Peyer's patch (tissue), 4 donors: ENCODE results near the gene RPLP2.

Source experiments
- POLR2A ChIP-seq, 2 donors: fragments of 450-650 bp; IDR thresholded peaks; one replicate each; pipeline ENCODE4 v1.5.1; 2017; ENCODE audit warnings: antibody characterized with exemption in 2 of 2, mild to moderate bottlenecking in 2 of 2, moderate library complexity in 2 of 2
- TF ChIP-seq, protein P1 (sequence below), 6 experiments: fragments of 450-650 bp in 4 of 6; fragments of 200-600 bp in 2 of 6; sonication (generic) in 1 of 6; IDR thresholded peaks; one replicate each; pipeline ENCODE4 v1.5.1; 2017 to 2019; ENCODE audit warnings: antibody characterized with exemption in 6 of 6, mild to moderate bottlenecking in 3 of 6, moderate library complexity in 1 of 6

DNA sequence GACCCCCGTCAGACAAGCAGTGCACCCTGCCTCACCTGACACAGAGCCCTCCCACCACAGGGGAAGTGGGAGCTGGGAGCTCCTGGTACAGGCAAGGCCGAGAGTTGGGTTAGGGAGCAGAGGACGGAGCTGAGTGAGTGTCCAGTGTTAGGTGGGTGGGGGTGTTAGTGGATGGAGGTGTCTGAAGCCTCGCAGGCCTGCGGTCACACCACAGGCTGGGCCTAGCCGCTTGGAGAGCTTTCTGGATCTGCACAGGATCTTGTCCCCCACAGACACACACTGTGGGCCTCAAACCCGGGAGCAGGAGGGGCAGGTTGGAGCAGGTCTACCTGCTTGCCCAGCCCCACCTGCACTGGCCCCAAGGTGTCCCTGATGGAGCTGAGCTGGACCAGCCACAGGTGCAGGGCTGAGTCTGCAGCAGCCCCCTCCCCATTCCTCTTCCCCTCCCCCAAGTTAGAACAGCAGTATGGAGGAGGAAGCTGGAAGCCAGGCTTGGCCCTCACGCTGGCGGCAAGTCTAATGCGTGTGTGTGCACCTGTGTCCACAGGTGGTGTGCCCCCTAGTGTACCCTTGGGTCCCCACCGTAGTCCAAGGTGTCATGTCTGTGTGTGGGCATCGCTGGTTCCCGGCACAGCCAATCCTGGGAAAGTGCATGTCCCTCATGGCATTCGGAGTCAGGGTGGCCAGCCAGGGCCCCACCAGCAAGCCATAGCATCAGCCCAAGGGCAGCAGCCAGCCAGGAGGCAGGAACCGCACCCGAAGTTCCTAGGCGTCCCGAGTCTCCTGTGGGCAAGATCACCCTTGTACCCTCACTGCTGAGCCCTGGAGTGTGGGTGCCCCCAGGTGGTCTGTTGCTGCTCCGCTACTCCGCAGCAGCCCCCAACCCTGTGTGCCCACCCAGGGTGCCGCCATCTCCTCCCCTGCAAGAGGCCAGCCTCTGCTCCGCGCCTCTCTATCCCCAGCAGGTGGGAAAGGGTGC is 30.5 kb upstream of the RPLP2 start:
- TF ChIP-seq, protein P1, sequence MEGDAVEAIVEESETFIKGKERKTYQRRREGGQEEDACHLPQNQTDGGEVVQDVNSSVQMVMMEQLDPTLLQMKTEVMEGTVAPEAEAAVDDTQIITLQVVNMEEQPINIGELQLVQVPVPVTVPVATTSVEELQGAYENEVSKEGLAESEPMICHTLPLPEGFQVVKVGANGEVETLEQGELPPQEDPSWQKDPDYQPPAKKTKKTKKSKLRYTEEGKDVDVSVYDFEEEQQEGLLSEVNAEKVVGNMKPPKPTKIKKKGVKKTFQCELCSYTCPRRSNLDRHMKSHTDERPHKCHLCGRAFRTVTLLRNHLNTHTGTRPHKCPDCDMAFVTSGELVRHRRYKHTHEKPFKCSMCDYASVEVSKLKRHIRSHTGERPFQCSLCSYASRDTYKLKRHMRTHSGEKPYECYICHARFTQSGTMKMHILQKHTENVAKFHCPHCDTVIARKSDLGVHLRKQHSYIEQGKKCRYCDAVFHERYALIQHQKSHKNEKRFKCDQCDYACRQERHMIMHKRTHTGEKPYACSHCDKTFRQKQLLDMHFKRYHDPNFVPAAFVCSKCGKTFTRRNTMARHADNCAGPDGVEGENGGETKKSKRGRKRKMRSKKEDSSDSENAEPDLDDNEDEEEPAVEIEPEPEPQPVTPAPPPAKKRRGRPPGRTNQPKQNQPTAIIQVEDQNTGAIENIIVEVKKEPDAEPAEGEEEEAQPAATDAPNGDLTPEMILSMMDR (IDR thresholded peaks at IDR 0.05), result no peak
- no peak for TF ChIP-seq POLR2A (IDR thresholded peaks at IDR 0.05)
